Lung (tissue), 12 donors: Measurements from ENCODE around the gene C1orf21. TPM values are rescaled to one million over a fixed set of nuclear protein-coding genes. Genes with fewer than 3 reads are reported as not detected.

ENCODE experiments used
- ATAC-seq: fragments of 200-7000 bp; cut with Tn5 transposase; one replicate; pipeline ENCODE4 v1.9.1; 2020; ENCODE audit warnings: moderate number of reproducible peaks; ENCODE audit not compliant: insufficient read depth, low FRiP score
- DNase-seq, 3 donors: peaks; one replicate each; pipeline ENCODE4 v3.0.0-alpha.2; 2013 to 2017
- H3K27ac ChIP-seq, 2 donors: one replicate each; pipeline ENCODE4 v1.5.1; 2013; ENCODE audit warnings: mild to moderate bottlenecking in 2 of 2, moderate library complexity in 2 of 2, control low read depth in 1 of 2, inconsistent platforms in 1 of 2, low read depth in 1 of 2, low read length in 1 of 2
- H3K27me3 ChIP-seq, 3 donors: one replicate each; pipeline ENCODE4 v1.5.1; 2013; ENCODE audit warnings: low read length in 2 of 3; ENCODE audit not compliant: control insufficient read depth in 3 of 3, insufficient read depth in 3 of 3
- H3K36me3 ChIP-seq, 4 donors: one replicate each; pipeline ENCODE4 v1.5.1; 2013; ENCODE audit warnings: low read length in 4 of 4, mild to moderate bottlenecking in 1 of 4, moderate library complexity in 1 of 4; ENCODE audit not compliant: control insufficient read depth in 4 of 4, insufficient read depth in 4 of 4
- H3K4me1 ChIP-seq, 5 donors: one replicate each; pipeline ENCODE4 v1.5.1; 2013; ENCODE audit warnings: low read length in 5 of 5, mild to moderate bottlenecking in 2 of 5, moderate library complexity in 1 of 5; ENCODE audit not compliant: control insufficient read depth in 5 of 5, insufficient read depth in 5 of 5
- H3K4me3 ChIP-seq: one replicate; pipeline ENCODE4 v1.5.1; 2013; ENCODE audit warnings: mild to moderate bottlenecking, control low read depth, moderate library complexity
- H3K9ac ChIP-seq, 2 donors: one replicate each; pipeline ENCODE4 v1.5.1; 2013; ENCODE audit warnings: low read length in 2 of 2, control low read depth in 1 of 2; ENCODE audit not compliant: insufficient read depth in 1 of 2
- H3K9me3 ChIP-seq, 4 donors: one replicate each; pipeline ENCODE4 v1.5.1; 2013; ENCODE audit warnings: low read length in 3 of 4, mild to moderate bottlenecking in 1 of 4, moderate library complexity in 1 of 4; ENCODE audit not compliant: control insufficient read depth in 4 of 4, insufficient read depth in 3 of 4
- WGBS, 2 donors: extraction: QIAGEN DNeasy Blood & Tissue Kit; methylation state at CpG; one replicate each; pipeline ENCODE4 v1.1.7; 2013; 5-methylcytosine and 5-hydroxymethylcytosine counted together
- polyA plus RNA-seq, 2 donors: library from polyadenylated mRNA; stranded (reverse); fragments of 200-250 nt; gene quantifications; one replicate each; pipeline ENCODE4 v1.2.1, GENCODE V29; 2013
- total RNA-seq, 2 donors: library from RNA; depleted of rRNA in 1 of 2; stranded (reverse); fragments of >200 nt in 1 of 2; gene quantifications; one replicate each; pipeline ENCODE4 v1.2.1, GENCODE V29; 2014 to 2021
- TF ChIP-seq, protein P1 (sequence below): IDR thresholded peaks from 2 replicates; pipeline ENCODE4 v1.5.1; 2012; ENCODE audit warnings: mild to moderate bottlenecking; ENCODE audit errors: control extremely low read depth, extremely low read depth
- donor health status: control.
- donor health status: control.
- donor health status: Bipolar disorder and iron deficiency.
- donor health status: healthy.
- donor health status: DM: yes; HTN: yes; CAD: no.

Gene C1orf21
- total and polyA plus RNA-seq, 4 donors: 16.2 to 59.9 (median 45.5) TPM

DNA sequence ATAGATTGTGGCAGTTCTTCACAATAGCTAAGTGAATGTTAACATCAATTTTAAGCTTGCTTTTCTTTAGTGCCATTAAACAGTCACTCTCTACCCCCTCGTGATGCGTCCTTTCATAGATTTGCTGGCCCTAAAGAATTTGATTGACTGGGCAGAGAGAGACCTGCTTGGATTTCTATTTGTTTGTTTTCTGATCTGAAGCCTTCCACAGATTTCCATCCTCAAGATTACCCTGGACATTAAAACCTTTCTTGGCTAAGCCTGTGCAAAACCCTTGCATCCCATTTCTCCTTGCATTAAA, 17.8 kb downstream of the C1orf21 start:
- Histone ChIP-seq H3K27me3 (no peaks in the 10 kb centered on the region), H3K27ac (no peak overlapping the region), H3K9me3 (no peaks in the 10 kb centered on the region), H3K9ac (no peak overlapping the region), H3K4me3 (no peak overlapping the region), H3K4me1 (peaks cover 0 to 33% (median 3%) of the 10 kb centered on the region in 5 donors), H3K36me3 (no peaks in the 10 kb centered on the region)
- 65 to 83% methylated on average over 2 of the region's 2 CpGs for WGBS, 2 donors
- TF ChIP-seq, protein P1, sequence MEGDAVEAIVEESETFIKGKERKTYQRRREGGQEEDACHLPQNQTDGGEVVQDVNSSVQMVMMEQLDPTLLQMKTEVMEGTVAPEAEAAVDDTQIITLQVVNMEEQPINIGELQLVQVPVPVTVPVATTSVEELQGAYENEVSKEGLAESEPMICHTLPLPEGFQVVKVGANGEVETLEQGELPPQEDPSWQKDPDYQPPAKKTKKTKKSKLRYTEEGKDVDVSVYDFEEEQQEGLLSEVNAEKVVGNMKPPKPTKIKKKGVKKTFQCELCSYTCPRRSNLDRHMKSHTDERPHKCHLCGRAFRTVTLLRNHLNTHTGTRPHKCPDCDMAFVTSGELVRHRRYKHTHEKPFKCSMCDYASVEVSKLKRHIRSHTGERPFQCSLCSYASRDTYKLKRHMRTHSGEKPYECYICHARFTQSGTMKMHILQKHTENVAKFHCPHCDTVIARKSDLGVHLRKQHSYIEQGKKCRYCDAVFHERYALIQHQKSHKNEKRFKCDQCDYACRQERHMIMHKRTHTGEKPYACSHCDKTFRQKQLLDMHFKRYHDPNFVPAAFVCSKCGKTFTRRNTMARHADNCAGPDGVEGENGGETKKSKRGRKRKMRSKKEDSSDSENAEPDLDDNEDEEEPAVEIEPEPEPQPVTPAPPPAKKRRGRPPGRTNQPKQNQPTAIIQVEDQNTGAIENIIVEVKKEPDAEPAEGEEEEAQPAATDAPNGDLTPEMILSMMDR: no peak
- ATAC-seq (no peak), DNase-seq (no peak)

DNA sequence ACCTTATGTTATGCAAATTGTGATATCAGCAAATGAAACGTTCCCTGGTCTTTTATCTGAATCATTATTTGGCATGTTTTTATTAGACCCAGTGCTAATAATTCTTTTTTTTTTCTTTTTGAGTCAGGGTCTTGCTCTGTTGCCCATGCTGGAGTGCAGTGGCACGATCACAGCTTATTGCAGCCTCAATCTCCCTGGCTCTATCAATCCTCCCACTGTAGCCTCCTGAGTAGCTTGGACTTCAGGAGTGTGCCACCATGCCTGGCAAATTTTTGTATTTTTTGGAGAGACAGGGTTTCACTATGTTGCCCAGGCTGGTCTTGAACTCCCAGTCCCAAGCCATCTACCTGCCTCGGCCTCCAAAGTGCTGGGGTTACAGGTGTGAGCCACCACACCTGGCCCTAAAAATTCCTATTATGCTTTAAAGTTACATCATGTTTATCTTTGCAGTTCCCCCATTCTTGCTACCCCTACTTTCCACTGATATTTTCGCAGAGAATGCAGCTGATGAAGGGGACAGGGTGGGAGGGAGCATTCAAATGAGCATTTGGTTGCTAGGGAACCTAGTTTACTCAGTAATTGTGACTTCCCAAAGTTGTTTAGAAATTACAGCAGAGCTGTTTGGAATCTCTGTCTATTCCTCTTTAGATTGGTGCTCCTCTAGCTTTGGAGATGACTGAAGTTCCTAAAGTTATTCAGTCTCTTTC, 18.4 kb downstream of the C1orf21 start:
- ATAC-seq (no peak), DNase-seq (peak in 2 of 3 donors; percentile 46 to 60)
- H3K27me3 ChIP-seq: no peaks in the 10 kb centered on the region
- peaks cover 0 to 33% (median 3%) of the 10 kb centered on the region in 5 donors for H3K4me1 ChIP-seq
- WGBS, 2 donors: 76 to 87% methylated on average over 4 of the region's 4 CpGs
- peak overlapping the region in 1 of 2 donors; percentile 77 for H3K27ac ChIP-seq
- TF ChIP-seq, protein P1: no peak
- no peaks in the 10 kb centered on the region for H3K36me3 ChIP-seq
- H3K9me3 ChIP-seq: no peaks in the 10 kb centered on the region
- no peak overlapping the region for H3K9ac ChIP-seq
- no peak overlapping the region for H3K4me3 ChIP-seq

DNA sequence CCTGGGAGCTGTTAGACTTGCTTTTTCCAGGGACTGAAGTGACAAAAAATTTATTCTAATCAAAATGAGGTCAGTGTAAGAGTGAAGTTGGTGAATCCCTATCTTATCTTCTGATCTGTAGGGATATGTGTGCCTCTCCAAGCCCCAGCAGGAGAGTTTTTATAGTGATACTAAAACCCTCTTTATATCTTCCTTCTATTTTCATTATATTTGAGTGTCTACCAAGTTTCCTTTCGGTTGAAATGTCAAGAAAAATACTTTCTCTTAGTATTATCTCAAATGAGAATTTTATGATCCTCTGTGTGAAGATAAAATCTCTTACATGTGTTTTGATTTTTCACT, 18.9 kb downstream of the C1orf21 start:
- Histone ChIP-seq H3K4me3 (no peak overlapping the region), H3K36me3 (no peaks in the 10 kb centered on the region), H3K9ac (no peak overlapping the region), H3K9me3 (no peaks in the 10 kb centered on the region), H3K27ac (no peak overlapping the region), H3K4me1 (peaks cover 0 to 33% (median 3%) of the 10 kb centered on the region in 5 donors), H3K27me3 (no peaks in the 10 kb centered on the region)
- no peak for DNase-seq
- no peak for ATAC-seq
- WGBS, 2 donors: 66 to 84% methylated on average over 1 of the region's 1 CpG
- TF ChIP-seq, protein P1: no peak

DNA sequence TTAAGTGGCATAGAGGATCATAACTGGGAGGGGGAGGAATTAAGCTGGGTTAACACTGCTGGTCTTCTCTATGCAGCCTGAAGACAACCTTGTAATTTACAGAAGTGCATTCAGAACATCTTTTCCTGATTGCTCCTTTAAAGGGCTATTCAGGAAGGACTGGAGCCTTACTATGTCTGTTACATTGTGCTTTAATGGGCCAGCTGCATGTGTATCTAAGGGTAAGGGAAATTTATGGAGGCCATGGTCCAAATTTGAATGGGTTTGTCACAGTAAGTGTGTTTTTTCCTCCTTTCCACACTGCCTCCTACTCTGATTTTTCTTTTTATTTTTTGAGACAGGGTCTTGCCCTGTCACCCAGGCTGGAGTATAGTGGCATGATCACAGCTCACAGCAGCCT, 19.6 kb downstream of the C1orf21 start:
- H3K36me3 ChIP-seq: no peaks in the 10 kb centered on the region
- ATAC-seq (no peak), DNase-seq (no peak)
- H3K4me3 ChIP-seq: no peak overlapping the region
- TF ChIP-seq, protein P1: no peak
- H3K9ac ChIP-seq: no peak overlapping the region
- H3K27me3 ChIP-seq: no peaks in the 10 kb centered on the region
- H3K9me3 ChIP-seq: no peaks in the 10 kb centered on the region
- H3K4me1 ChIP-seq: peaks cover 0 to 33% (median 3%) of the 10 kb centered on the region in 5 donors
- H3K27ac ChIP-seq: peak overlapping the region in 1 of 2 donors; percentile 45
